Measurements from ENCODE around the gene SLC1A3.

Gene SLC1A3

DNA sequence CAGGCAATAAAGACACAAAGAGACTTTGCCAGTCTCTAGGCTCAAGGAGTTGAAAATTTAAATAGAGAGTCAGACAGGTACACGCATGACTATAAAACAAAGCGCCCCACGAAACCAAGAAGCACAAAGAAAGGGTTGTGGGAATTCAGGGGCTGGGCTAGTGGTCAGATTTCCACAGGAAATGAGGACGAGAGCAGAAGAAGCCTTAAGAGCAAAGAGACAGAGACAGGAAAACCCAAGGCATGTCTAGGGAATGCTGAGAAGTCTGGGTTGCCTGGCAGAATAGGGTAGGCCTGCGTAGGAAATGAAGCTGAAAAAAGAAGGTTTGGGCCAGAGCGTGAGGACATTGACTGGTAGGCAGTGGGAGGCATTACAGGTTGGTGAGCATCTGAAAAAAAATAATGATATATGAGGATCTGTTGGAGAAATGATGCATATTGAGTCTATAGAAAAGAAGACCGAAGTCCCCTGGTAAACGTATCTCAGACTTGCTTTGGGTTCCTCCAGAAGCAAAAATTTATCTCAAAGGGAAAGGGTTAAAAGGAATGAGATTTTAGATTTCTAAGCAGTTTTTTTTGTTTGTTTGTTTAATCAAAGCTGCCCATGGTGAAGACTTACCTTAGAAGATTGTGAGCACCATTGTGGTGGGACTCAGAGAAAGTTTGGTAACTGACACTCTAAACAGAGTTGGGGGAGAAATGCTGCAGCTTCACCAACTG is 51.8 kb downstream of the SLC1A3 start:
- DNase-seq, result no peak

DNA sequence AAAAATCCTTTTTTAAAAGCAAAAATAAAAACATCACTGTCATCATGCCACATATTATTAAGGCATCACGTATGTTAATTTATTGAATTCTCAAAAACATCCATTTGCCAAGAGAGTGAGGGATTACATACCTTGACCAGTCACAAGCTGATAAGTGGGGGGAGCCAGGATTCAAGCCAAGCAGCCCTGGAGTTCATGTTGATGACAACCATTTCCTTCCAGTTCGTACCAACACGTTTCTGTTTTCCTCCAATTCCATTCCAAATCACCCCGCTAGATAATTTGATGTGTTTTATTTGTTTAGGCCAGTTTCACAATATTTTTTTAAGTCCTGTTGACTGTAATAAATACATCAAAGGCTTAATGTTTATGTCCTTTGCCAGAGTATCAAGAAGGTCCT is 53.0 kb downstream of the SLC1A3 start:
- DNase-seq, result no peak

- no peak for DNase-seq
Observed at GRCh38 chr5:36660397-36661049, 54.1 kb downstream of the SLC1A3 start.

DNA sequence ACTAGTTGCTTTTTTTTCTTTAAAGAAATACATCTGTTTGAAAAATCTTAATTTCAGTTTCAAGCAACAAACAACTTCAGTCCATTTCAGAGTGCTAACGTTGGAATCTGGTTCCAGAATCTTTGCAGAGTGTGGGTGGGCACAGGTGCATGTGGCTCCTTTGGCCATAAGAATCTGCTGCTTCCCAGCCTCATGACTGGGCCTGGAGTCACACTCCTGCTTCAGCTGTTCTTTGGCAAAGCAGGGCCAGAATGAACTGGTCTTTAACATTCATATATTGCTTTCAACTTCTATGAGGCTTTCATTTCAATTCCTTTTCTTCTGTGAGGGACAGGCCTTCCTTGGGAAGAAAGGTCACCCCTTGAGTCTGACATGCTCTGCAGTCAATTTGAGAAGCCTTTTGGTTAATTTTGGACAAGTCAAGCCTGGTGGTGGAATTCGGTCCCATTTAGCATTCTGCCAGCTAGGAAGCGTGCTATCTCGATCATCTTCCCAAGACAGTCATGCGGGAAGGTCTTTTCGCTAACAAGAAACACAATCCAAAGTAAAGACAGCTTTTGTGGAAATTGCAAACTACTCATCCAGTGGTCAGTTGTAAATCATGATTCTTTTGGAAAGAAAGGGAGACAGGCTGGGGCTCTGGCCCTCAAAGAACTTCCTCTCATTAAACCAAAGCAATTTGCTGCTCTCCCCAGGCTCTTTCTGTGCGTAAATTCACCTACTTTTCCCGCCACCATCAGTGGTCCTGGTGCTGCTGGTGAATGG is 55.2 kb downstream of the SLC1A3 start:
- no peak for DNase-seq

- DNase-seq, result no peak
Observed at GRCh38 chr5:36662291-36662851, 56.0 kb downstream of the SLC1A3 start.

DNA sequence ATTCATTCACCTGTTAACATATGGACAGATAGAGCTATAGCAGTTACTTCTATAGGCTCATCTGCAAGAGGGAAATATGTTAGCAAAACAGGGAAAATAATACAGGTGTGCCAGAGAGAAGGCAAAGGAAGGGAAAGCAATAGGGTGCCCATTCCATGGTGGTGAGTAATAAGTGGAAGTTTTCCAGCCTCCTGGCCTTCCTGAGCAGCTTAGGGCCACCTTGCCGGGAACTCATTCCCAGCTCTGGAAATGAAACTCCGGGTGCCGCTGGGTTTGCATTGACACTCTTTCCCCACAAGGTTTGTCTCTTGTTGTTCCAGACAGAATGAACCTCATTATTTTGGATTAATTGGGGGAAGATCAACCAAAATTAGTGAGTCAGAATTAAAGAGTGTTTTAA is 58.4 kb downstream of the SLC1A3 start:
- no peak for DNase-seq

- DNase-seq, result no peak
Observed at GRCh38 chr5:36665628-36666027, 59.2 kb downstream of the SLC1A3 start.

DNA sequence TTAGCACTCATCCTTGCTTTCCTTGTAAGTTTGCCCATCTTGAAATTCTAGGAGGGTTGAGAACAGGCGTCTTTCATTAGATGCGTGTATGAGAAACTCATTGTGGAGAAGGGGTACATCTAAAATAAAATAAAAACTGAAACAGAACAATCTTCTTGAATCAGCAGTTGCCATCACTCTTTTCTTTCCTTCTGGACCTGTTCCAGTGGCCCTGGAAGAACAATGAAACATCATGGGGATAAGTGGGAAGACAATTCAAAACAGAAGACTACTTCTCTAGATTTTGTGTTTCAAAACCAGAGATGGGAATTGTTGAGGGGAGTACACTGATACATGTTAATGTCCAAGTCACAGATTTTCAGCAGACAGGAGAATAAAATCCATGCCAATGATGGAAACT is 59.9 kb downstream of the SLC1A3 start:
- no peak for DNase-seq

DNA sequence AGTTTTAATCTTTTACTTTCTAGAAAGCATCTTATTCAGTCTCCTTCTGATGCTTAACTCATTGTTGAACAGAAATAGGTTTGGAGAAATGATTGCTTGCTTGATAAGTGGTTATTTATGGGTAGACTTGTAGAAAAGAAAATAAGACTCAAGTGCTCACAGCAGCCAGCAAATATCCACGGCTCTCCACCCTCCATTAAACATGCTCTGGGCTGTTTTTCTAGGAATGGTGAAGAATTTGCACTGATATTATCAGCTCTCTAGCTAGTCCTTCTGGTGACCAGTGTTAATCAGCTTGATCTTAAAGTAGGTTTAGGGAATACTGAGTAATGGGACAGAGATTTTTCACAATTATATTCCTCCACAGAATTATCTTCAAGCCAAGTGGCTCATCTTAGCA is 60.6 kb downstream of the SLC1A3 start:
- no peak for DNase-seq

- no peak for DNase-seq
Observed at GRCh38 chr5:36667824-36668223, 61.4 kb downstream of the SLC1A3 start.

- no peak for DNase-seq
Observed at GRCh38 chr5:36669015-36669651, 62.7 kb downstream of the SLC1A3 start.

DNA sequence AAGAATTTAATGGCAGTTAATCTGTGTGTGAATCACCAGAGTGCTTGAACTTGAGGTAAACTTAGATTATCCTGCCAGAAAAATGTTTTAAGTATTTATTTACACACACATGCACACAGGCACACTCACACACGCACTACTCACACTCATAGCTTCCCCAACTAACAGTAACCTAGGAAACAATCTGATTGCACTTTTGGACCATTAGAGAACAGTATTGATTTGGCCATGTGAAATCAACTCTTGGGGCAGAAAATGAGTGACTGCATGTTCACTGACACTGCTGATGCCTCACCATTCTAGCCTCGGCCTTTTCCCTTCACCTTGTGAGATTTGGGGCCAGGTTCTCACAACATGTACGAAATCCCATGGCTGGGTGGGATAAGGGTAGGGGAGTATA is 64.1 kb downstream of the SLC1A3 start:
- DNase-seq, result no peak

- DNase-seq, result no peak
Observed at GRCh38 chr5:36675282-36675681, 68.9 kb downstream of the SLC1A3 start.

DNA sequence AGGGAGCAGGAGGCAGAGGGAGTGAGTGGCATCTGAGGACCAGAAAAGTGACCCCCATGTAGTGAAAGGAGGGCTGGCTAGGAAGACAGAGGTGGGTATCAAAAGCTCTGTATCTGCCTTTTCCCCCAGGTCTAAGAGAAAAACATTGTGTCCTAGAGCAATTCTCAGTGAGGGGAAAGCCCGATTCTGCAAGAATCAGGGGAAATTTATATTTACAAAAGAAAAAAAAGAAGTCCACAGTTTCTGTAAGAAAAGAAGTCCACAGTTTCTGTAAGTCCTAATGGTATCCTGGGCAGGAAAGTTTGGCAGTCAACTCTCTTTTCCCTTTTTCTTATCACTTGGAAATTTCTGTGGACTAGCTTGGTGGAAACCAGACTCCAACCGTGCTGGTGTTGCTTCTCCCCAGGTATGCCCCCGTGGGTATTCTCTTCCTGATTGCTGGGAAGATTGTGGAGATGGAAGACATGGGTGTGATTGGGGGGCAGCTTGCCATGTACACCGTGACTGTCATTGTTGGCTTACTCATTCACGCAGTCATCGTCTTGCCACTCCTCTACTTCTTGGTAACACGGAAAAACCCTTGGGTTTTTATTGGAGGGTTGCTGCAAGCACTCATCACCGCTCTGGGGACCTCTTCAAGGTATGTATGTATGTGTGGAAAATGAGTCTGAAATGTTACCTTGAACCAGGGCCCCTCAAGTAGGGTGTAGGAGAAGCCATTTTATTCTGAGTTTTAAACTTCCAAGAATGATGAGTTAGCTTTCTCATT is 73.0 kb downstream of the SLC1A3 start:
- no peak for DNase-seq

DNA sequence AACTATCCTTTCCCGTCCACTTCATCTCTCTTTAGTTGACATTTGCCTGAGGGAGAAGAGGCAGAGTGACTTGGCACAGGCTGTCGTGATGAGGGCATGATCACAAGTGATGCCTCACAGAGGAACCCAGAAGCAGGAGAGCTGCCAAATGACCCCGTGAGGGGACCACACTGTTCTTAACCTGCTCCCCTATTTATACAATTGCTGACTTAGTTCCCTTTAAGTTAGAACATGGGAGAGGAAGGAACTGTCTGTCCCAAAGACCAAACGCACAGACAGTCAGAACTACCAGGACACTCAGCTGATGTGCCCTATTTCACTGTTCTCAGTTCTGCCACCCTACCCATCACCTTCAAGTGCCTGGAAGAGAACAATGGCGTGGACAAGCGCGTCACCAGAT is 73.7 kb downstream of the SLC1A3 start:
- no peak for DNase-seq

- no peak for DNase-seq
Observed at GRCh38 chr5:36681711-36682110, 75.3 kb downstream of the SLC1A3 start.

- no peak for DNase-seq
Observed at GRCh38 chr5:36682499-36682898, 76.1 kb downstream of the SLC1A3 start.

DNA sequence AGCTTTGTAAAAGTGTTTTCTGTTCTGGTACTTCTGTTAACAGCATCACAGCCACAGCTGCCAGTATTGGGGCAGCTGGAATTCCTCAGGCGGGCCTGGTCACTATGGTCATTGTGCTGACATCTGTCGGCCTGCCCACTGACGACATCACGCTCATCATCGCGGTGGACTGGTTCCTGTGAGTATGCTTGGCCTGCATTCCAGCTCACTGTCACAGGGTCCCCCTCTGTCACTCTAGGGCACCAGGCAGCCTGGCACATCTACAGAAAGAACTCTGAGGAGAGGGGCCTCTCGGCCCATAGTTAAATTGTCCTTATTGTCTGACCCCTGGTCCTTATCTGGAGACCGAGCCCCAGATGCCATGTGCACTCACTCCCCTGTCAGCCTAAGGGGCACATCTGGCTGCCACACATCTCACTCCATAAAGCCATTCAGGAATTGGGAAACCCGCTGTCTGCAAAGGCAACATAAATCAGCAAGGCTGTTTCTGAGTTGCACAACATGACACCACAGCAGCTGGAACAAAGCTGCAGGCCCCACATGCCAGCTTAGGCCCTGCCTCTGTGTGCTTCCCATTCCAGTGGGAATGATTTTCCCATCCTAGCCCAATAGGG is 77.5 kb downstream of the SLC1A3 start:
- no peak for DNase-seq

- DNase-seq, result no peak
Observed at GRCh38 chr5:36685631-36686288, 79.4 kb downstream of the SLC1A3 start.

GRCh38 chr5:36686881-36687280 is 80.5 kb downstream of the SLC1A3 start:
- no peak for DNase-seq

DNA sequence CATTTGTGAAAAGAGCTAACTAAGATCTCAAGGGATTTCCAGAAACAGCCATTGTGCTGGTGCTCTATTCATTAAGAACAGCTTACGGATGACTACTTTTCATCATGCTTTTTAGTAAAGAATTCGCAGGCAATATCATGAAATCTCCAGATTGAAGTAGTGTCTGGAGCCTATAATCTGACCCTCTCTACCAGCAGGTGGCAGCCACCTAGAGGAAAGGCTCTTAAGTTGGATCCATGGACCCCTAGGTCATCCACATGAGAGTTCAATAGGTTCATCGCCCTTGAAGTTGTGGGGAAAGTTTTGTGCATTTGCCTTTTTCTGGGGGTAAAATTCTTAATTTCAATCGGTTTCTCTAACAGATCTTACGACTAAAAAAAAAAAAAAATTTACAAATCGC is 82.3 kb downstream of the SLC1A3 start:
- DNase-seq, result peak; percentile 61

Data from hematopoietic multipotent progenitor cell treated with erythropoietin and hydrocortisone succinate and interleukin-3 and kit ligand, for 8 days (in vitro differentiated cells).